Placental epithelial cell (primary cell): ENCODE results near the gene TRIM74. TPM values are rescaled to one million over a fixed set of nuclear protein-coding genes. Genes with fewer than 3 reads are reported as not detected.

Experiments
- small RNA-seq: library from RNA; depleted of rRNA; stranded (forward); fragments of <200 nt; gene quantifications from one replicate; pipeline ENCODE3, GENCODE V24; 2012
- total RNA-seq: library from RNA; depleted of rRNA; stranded (reverse); fragments of >200 nt; gene quantifications from 2 replicates; pipeline ENCODE4 v1.2.3, GENCODE V29; 2012

The TRIM74 gene
- total RNA-seq: not detected in 2 replicates

GRCh38 chr7:72968980-72969516, at the start of gene TRIM74:
TRIM74 (minus strand) TSS chr7:72969466; CDS start chr7:72966157, 3,309 bp downstream.

GRCh38 chr7:72924733-72925545, 44.3 kb downstream of the TRIM74 start, which contains the start of gene POM121:
POM121 (plus strand) TSS chr7:72925095; CDS start chr7:72925122, 27 bp downstream.

Small RNAs within 50 kb of the gene (small RNA-seq; reads per million reads assigned to genes)
- gene RF00019: not detected

Other genes with a start within 250 kb of the TRIM74 start
- gene TYW1B, start 141.3 kb downstream of the TRIM74 start, total RNA-seq: 0.54 and 1.6 TPM in 2 replicates
- 6.7 and 7.8 TPM in 2 replicates for gene POM121, start 44.4 kb downstream of the TRIM74 start, total RNA-seq
- 0.43 TPM in 1 of 2 replicates, not detected in the other for gene SPDYE8, start 60.3 kb upstream of the TRIM74 start, total RNA-seq
- gene SPDYE11, start 88.4 kb upstream of the TRIM74 start, total RNA-seq: not detected in 2 replicates
- gene SPDYE9, start 116.6 kb upstream of the TRIM74 start, total RNA-seq: not detected in 2 replicates